ENCODE measurements around the gene OR51I1. TPM values are rescaled to one million over a fixed set of nuclear protein-coding genes. Genes with fewer than 3 reads are reported as not detected.

Gene OR51I1
- total RNA-seq, 1 experiment from 2014 or later: 23.1 TPM

DNA sequence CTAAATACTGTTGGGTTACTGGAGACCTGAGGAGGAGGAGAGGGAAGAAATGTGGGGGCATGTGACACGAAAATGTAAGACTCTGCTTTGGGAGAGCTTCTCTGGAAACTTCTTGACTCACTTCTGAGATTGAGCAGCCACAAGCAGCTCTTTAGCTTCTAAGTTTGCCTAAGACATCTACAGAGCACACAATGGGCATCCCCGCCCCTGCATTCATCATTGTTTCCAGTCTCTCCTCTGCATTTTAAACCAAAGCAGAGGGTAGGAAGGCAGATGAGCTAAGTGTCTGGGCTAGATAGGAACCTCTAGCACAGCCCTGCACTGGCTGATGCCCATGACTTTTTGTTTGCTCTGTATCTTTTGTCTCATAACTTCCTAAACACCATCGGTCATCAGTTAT lies 45.1 kb upstream of the OR51I1 start:
- no TSS peak for BruUV-seq (replicated peaks)
- H3K27ac ChIP-seq (ENCODE audit: low read depth, low read length): peak overlapping the region; percentile 3; the same call in 1 of the 2 replicates
- no peak overlapping the region for H2AFZ ChIP-seq (ENCODE audit: low read depth, low read length, poor library complexity, severe bottlenecking)
- peaks cover 82% of the 10 kb centered on the region for H3K79me2 ChIP-seq (ENCODE audit: insufficient read depth, low read length)
- peaks cover 0 to 57% of the 10 kb centered on the region in 2 experiments; a peak in 2 of 4 replicates for H3K4me1 ChIP-seq (ENCODE audit: control insufficient read depth in 1 of 2, insufficient read depth in 2 of 2, low read length in 2 of 2)
- TF ChIP-seq, protein P1, sequence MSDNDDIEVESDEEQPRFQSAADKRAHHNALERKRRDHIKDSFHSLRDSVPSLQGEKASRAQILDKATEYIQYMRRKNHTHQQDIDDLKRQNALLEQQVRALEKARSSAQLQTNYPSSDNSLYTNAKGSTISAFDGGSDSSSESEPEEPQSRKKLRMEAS (IDR thresholded peaks at IDR 0.05): no peak
- no peak for TF ChIP-seq ZFX (IDR thresholded peaks at IDR 0.05)
- TF ChIP-seq, protein P2, sequence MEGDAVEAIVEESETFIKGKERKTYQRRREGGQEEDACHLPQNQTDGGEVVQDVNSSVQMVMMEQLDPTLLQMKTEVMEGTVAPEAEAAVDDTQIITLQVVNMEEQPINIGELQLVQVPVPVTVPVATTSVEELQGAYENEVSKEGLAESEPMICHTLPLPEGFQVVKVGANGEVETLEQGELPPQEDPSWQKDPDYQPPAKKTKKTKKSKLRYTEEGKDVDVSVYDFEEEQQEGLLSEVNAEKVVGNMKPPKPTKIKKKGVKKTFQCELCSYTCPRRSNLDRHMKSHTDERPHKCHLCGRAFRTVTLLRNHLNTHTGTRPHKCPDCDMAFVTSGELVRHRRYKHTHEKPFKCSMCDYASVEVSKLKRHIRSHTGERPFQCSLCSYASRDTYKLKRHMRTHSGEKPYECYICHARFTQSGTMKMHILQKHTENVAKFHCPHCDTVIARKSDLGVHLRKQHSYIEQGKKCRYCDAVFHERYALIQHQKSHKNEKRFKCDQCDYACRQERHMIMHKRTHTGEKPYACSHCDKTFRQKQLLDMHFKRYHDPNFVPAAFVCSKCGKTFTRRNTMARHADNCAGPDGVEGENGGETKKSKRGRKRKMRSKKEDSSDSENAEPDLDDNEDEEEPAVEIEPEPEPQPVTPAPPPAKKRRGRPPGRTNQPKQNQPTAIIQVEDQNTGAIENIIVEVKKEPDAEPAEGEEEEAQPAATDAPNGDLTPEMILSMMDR (IDR thresholded peaks at IDR 0.05 in 2 of 3, conservative IDR thresholded peaks at IDR 0.05 in 1 of 3; ENCODE audit: borderline replicate concordance in 1 of 3, insufficient read depth in 1 of 3, low read depth in 2 of 3, low read length in 2 of 3): no peak
- no peak for TF ChIP-seq ZNF274 (IDR thresholded peaks at IDR 0.05; ENCODE audit: low read depth, low read length)
- no peak for TF ChIP-seq EZH2 (IDR thresholded peaks at IDR 0.05)
- no peak for TF ChIP-seq CBX3 (IDR thresholded peaks at IDR 0.05; ENCODE audit: low read depth)
- no peaks in the 10 kb centered on the region for H3K9me3 ChIP-seq (ENCODE audit: control insufficient read depth in 1 of 2, insufficient read depth in 1 of 2, low read depth in 1 of 2, low read length in 2 of 2)
- CTCF ChIA-PET: interaction anchor here (2.3 kb wide), 1 partner anchor 10 kb away, joined by 11 read pairs; no protein-coding TSS in a partner anchor
- no peaks in the 10 kb centered on the region for H3K27me3 ChIP-seq (ENCODE audit: insufficient read depth, low read length)
- no peak overlapping the region for H3K4me3 ChIP-seq (replicated peaks in 1 of 2; ENCODE audit: low read depth in 1 of 2, low read length in 2 of 2)
- no peaks in the 10 kb centered on the region for H3K9me2 ChIP-seq (ENCODE audit: insufficient read depth)
- intact Hi-C loops (cut with micrococcal nuclease): no loop called here
- 0 out of 2 replicates have a peak overlapping the region, but pooled peaks have one; percentile 1 for H3K4me2 ChIP-seq (ENCODE audit: low read length)
- POLR2A ChIA-PET: interaction anchor here (1.3 to 1.7 kb wide), 2 partner anchors 18 to 19 kb away, joined by 4 to 11 read pairs; no protein-coding TSS in a partner anchor
- ATAC-seq: peak; percentile 17; the same call in 1 of the 2 replicates
- RAD21 ChIA-PET (ENCODE audit: low non-redundant PET in 1 of 2, low total read pairs in 2 of 2, uncharacterized antibody in 2 of 2, unreplicated experiment in 2 of 2): no interaction called here
- peaks cover 70% of the 10 kb centered on the region; the same call in 1 of the 2 replicates for H4K20me1 ChIP-seq (ENCODE audit: insufficient read depth)
- H3K9ac ChIP-seq (ENCODE audit: low read length): peak overlapping the region; percentile 22; the same call in 1 of the 2 replicates
- peaks cover 0 to 71% of the 10 kb centered on the region in 2 experiments; a peak in 3 of 4 replicates for H3K36me3 ChIP-seq (ENCODE audit: control insufficient read depth in 1 of 2, insufficient read depth in 2 of 2, low read length in 2 of 2)
- DNase-seq (ENCODE audit: low read depth, low spot score): no peak

Data from HCT116 (cell line).